GM19468 (cell line): Measurements from ENCODE around the gene HOXB5.

Source experiments
- ATAC-seq: cut with Tn5 transposase; IDR thresholded peaks from one replicate; pipeline ENCODE4 v1.9.1; 2021; ENCODE audit warnings: mild to moderate bottlenecking, moderate library complexity, moderate number of reproducible peaks; ENCODE audit not compliant: unreplicated experiment; ENCODE audit errors: extremely low read depth

Gene HOXB5

DNA sequence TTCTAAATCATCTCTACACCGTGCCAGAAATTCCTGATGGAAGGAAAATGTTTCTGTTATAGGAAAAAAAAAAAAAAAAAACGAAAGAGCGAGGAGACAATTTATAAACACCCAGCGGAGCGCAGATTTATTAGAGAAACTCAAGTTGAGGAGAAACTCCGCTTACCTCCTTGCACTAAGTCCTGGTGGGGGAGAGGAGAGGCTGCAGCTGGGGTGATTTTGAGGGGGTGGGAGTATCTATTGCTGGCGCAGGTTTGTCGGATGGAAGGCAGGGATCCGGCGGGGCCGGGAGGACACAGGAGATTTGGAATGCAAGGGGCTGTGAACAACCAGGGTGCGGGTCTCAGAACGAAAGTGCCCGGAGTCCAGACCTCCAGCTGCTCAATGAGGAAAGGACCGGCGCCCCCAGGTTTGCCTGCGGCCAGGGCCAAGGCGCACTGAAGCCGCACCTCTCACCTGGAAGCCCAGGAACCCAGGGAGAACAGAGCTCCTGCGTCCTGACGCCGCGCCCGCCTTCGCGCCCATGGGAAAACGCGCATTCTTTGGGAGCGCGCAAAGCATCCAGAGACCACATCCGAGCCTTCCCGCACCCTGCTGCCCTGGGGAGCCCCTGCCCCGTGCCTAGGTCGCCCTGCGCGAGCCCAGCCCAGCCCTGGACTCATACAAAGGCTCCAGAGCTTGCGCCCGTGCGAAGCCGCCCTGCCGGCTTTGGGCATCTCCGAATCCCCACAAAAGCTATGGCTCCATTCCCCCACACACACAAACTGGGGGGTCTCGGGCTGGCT lies 24.1 kb upstream of the HOXB5 start:
- ATAC-seq: no peak

DNA sequence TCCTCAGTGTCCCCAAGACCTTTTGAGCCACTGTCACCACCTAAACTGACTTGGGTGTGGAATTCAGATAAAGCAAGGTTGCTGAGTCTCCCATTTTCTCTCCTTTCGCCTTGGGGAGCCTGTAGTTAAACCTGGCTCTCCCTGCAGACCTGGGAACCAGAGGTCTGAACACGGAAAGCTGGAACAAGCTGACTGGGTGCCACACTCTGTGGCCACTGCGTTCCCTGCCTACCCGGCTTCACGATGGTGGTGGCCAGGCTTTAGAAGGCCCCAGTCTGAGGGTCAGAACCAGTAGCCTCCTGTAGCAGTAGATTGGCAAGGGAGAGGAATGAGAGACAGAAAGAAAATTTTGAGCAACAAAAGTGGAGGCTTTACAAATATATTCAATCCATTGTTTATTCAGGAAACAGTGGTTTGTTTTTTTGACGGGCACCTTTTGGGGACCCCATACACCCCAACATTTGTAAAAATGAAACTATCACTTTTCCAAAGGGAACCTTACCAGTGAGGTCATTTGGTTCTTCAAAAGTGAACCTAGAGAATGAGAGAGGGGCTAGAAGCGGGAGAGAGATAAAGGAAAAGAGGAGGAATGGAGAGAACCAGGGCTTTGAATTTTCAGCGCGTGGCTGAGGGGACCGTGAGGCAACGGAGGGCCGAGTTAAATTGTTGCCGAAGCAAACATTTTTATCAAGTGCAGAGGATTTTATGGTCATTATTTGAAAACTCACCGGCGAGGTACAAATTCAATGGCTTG lies 23.3 kb upstream of the HOXB5 start:
- ATAC-seq: no peak

DNA sequence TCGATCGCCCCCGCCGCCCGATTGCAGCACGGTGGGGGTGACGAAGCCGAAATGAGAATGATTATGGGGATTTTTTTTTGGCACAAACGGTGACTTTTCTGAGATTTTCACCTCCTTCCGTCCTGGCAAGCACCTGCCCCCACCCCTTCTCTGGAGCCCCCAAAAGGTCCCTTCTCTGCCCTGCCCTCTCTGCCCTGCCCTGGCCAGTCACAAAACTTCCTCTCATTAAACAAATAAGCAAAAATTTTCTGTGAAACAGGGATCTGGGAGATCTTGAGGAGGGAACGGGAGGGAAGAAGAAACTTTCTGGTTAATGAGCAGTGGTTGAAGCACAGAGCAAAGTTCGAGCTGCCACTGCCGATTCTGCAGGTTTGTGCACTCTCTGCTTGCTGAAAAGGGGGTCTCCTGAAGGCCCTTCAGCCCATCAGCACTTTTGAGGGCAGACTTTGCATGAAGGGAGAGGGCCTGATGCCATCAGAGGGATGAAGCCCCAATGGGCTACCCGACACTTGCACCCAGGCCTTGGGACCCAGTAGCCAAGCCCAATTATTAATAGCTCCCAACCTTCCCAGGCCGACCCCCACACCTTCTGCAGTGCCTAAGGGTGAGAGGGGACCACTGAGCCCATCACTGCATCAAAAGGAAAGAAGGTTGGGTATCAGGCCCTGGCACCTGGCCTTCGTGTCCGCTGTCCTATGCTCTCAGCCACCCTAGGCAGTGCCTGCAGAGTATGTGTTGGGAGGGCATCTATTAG lies 22.6 kb upstream of the HOXB5 start:
- ATAC-seq: no peak

DNA sequence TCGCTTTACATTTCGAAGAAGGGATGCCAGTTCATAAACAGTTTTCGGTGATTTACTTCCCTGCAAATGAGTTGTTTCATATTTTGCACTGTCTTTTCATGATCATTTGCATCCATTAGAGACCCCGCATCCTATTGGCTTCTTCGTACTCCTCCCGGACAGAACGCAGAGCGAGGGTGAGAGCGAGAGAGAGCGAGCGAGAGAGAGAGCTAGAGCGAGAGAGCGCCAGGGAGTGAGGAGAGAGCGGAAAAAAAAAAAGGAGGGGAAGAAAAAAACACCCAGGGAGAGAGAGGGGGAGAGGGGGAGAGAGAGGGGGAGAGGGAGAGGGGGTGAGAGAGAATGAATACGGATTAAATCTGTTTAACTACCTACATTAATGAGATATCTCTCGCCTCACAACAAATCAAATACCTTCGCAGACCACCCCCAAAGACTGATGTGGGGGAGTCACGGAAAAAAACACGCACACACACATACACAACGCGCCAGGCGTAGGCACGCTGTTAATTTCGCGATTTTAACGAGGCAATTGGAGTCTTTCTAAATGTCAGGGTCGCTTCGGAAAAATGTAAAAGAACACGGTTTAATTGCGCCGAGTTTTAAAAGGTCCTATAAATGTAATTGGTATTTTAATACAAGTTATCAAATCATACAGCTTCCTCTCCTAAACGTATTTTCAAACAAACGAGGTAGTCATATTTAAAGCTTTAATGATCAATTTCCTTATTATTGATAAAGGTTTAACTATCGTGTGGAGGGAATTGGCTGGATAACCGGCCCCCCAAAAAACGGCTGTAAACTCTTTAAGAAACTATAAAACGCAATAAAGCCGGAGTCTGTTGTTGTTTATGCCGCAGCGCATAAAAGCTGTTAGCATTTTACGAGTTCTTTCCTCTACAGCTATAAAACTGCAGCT lies 21.7 kb upstream of the HOXB5 start, which contains the start of gene HOXB8:
Gene HOXB8, minus strand, starts transcription at position 246 of the 916 bp plus-strand sequence. CDS start 588 bp downstream, outside the sequence.
- no peak for ATAC-seq

DNA sequence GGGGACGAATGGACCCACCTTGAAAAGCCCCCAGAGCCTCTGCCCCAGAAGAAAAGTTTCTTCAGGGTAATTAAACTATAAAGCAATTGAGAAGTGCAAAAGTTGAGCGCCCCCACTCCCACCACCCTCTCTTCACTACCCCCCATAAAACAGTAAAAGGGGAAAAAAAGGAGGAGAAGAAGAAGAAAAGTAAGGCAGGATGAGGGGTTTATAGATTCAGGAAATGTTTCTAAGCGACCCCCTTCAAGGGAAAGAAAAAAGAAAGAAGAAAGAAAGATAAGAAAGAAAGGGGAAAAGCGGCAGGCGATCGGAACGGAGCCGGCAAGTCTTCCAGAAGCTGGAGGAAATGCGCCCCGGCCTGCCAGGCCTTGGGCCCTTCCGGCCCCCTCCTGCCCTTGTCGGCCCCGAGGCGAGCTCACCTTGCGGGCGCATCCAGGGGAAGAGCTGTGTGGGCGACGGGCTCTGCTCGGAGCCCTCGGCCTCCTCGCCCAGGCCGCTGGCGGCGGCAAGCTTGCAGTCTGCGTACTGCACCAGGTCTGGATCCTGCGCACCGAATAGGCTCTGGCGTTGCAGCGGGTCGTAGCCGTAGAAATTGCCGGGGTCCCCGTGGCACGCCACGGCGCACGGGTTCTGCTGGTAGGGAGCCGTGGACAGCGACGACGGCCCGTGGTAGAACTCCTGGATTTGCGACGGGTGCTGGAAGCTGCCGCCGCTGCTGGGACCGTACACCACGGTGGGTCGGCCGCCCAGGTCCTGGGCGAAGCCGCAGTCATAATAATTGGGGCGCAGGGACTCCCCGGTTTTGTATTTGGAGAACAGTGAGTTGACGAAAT lies 20.5 kb upstream of the HOXB5 start:
- no peak for ATAC-seq

DNA sequence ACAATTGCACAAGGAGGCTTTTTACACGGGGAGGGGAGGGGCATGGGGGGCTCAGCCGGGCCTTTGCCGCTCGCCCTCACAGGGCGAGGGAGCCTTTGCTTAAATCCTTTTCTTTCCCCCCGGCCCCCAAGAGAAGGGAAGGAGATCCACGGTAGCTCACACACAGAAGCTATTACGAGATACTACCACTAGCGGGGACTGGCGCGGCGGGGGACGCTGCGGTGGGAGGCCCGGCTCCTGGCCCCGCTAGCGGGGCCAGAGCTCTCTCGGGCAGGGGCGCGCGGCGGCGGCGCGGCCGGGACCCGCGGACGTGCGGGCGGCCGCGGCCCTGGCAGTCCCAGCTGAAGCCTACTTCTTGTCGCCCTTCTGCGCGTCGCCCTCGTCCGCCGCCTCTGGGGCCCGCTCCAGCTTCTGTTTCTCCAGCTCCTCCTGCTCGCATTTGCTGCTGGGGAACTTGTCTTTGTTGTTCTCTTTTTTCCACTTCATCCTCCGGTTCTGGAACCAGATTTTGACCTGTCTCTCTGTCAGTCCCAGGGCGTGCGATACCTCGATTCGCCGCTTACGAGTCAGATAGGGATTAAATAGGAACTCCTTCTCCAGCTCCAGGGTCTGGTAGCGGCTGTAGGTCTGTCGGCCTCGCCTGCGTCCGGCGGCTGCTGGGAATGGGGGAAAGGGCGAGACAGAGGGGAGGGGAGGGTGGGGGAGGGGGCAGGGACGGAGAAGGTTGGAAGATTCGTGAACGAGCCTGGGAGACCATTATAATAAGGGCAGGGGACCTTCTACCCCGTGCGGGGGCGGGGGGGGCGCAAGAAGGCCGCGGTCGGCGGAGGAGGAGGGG lies 19.5 kb upstream of the HOXB5 start:
- no peak for ATAC-seq

DNA sequence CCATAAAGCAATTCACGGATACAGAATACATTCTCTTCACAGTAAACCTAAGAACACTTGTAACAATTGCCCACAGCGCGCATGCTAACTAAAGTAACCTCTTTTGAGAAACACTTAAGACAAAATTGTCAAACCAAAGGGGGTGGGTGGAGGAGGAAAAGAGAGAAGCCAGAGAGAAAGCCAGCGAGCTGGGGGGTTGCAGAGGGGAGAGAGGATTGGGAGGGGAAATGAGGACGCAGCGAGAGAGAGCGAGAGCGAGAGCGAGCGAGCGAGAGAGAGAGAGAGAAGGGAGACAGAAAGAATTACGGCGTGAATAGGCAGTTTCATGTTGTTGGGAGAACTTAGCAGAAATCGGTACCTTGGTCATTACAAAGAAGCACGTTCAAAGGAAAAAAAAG lies 18.9 kb upstream of the HOXB5 start:
- no peak for ATAC-seq

DNA sequence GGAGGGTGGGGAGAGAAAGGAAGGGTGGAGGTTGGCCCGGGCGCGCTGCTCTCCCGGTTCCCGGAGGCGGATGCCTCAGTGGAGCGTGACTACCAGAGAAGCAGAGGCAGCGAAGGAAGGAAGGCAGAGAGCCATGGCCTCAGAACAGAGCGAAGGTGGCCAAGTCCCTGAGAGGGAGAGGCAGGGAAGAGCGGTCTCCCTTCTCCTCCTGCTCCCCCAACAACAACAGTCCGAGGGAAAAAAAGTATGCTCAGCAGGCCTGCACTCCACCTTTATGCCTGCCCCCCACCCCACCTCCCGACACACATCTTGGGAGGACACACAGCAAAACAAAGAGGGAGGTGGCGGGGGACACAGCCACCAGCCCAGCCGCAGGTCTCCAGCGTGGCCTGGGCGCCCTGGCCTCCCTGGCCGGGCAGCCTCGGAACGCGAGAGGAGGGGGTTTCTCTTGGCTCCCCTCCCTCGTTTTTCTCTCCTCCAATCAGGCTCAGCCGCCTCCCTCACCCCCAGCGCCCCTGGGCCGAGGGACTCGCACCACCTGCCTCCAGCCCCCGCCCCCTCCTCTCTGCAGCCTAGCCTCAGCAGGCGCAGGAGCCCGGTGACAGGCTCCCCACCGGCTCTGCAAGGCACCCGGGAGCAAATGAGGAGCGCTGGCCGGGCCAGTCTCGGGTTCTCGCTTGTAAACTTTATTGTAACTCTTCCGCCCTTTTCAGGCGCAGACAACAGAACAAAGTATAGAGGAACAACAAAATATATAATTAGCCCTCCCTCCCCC lies 18.3 kb upstream of the HOXB5 start:
- no peak for ATAC-seq

DNA sequence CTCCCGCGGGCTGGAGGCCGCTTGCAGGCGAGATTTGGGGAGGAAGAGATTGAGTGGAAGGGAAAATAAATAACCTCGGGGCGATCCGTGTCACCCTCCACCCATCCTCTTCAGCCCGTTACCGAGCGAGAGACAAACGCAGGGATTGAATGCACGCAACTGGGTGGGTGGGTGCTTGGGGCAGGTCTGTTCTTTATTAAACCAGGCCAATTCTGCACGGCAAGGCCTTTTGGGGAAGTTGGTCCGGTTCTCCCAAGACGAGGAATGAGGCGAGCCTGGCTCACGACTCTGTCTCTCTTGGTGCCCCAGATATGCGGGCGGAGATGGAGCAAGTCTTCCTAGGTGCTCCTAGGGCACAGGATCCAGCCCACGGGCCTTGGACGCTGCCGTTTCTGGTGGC lies 17.6 kb upstream of the HOXB5 start:
- ATAC-seq: no peak

DNA sequence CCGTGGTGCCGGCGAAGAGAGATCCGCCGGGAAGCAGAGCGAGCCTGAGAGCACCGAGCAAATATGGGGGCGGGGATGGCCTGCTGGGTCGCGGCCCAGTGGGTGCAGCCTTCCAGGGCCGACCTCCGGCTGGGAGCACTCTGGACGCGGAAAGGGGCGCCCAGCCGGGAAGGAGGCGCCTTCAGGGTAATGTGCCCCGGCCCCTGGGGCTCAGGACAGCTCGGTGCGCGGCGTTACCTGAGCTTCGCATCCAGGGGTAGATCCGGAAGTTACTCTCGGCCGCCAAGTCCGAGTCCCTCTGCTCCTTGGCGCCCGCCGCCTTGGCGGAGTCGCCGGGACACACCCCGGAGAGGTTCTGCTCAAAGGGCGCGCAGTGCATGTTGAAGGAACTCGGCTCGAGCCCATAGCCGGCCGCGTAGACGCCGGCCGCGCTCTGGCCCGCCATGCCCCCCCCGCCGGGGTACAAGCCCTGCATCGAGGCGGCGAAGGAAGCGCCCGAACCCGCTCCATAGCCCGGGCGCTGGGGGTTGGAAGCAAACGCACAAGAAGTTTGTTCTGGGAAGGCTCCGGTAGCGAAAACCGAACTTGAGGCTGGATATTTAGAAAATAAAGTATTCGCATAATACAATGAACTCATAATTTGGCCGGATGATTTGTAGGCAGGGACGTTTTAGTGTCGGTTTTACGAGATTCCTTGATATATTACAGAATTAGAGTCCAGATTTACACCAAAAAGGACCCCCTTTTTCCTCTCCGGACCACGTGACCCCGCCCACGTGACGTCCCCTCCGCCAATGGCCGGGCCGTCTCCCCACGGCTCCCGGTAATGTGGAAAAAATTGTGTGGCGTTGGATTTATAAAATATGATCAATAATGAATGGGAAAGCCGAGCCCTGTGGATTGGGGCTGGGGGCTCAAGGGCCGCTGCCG lies 17.0 kb upstream of the HOXB5 start, which contains the start of gene HOXB7:
Gene HOXB7, minus strand, starts transcription at position 736 of the 930 bp plus-strand sequence. Its CDS starts 99 bp downstream, at position 637.
- no peak for ATAC-seq

DNA sequence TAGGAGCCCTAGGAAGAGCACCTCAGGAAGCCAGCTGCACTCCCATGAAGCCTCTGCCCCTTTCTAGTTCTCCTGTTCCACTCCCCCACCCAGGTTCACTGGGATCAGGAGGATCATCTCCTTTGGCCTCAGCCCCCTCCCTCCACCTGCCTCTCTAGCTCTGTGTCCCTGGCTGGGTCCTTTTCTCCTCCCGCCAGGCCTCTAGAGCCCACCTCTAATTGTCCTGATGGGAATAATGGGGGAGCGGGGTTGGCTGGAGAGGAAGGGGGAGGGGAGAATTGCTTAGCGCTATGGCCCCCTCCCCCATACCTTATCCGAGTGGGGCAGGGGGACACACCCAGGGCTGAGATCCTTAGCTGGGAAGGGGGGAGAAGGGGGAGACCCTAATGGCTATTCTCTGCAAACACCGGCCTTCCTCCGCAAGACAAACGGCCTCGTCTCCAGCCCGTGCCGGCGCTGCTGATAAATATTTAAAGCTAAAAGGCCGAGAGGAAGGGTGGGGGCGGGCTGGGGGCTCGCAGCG lies 16.2 kb upstream of the HOXB5 start:
- no peak for ATAC-seq

DNA sequence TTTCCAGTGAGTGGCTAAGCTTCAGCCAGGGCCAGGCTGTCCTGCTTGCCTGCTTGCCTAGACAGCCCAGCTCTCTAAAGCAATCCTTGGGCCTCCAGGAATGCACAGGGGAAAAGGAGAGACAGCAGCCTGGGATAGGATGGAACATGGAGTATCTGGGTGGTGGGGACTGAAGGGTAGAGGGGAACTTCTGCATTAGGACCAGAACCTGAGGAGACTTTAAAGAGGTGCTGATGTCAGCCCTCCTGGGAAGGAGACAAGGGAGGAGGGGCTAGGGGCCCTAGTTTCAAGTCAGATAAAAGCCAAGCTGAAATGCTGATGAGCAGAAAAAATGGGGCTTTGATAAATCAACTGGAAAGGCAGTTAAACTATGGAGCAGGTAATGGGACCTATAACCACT lies 15.5 kb upstream of the HOXB5 start:
- ATAC-seq: no peak

DNA sequence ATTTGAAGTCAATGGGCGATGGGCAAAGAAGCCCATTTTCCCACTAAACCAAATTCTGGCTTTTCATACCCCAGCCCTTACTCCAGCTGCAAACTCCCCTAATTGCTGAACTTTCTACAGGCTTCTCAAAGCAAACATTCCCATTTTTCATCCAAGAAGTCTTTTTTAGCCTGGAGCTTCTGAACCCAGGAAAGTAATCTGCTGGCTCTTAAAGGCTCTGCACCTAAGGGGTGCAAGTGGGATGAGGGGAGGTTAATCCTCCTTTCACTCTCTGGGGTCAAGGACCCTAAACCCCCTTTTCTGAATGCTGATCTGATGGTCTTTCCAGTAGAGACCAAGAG lies 14.9 kb upstream of the HOXB5 start:
- ATAC-seq: no peak

DNA sequence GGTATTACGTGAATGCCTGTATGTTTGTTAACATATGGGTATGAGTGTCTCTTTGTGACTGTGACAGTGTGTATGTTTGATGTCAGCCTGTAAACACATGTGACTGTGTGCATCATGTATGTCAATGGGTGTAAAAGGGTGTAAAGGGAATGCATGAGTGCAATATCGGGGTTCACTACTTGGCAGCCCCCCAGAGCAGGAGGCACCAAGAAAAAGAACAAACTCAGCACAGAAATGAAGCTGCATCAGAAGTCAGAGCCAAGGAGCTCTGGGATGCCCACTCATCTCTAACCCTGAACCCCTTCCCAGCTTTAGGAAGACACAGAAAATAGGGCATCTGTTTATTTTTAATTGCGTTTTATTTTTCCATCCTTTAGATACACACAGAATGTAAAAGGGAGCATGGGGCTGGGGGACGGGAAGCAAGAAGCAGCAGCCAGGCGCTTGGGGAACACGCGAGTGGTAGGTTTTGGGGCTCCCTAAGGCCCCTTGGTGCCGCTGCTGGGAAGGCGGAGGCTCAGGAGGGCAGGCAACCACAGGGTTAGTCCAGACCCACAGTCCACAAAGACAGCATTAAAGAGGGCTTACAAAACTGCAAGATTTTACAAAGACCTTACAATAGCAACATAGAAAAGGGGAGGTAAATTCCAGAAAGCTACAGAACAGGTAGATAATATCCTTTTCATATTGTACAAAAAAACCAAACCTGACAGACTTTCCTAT lies 13.5 kb upstream of the HOXB5 start:
- ATAC-seq: no peak
